GM18867 (cell line): Measurements from ENCODE around the gene PRKAR1B.

Experiments used
- ATAC-seq: cut with Tn5 transposase; IDR thresholded peaks from one replicate; pipeline ENCODE4 v1.9.1; 2021; ENCODE audit warnings: mild to moderate bottlenecking, moderate library complexity; ENCODE audit not compliant: unreplicated experiment

Gene PRKAR1B

GRCh38 chr7:514651-515598, 212.2 kb downstream of the PRKAR1B start:
- no peak for ATAC-seq

- ATAC-seq, result no peak
These were observed 212.8 kb downstream of the PRKAR1B start for GRCh38 chr7:514242-514641.

DNA sequence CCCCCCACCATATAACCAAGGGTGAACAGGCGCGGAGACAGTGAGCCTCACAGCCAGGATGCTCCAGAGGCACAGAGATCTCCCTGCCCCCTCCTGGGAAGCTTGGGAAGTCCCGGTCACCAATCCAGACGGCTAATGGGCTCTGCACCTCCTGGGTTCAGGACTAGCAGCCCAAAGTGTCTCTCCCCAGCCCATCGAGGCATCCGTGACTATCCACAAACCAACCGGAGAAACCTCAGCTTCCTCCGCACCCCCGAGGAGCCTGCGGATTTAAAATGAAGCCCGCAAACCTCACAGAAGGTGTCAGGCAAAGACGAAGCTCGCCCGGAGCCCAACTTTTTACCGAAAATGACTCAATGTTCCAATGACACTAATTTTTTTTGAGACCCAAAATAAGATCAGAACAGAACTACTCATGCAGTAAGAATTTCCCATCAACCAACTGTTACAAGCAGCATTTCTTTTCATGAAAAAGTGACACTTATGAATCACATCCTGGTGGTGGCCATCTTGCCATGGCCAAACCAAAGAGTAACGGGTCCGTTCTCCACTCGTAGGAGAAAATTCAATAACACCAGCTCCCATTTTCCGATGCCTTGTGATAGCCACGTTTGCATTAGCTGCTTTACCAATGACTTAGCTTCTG, 213.4 kb downstream of the PRKAR1B start:
- no peak for ATAC-seq

DNA sequence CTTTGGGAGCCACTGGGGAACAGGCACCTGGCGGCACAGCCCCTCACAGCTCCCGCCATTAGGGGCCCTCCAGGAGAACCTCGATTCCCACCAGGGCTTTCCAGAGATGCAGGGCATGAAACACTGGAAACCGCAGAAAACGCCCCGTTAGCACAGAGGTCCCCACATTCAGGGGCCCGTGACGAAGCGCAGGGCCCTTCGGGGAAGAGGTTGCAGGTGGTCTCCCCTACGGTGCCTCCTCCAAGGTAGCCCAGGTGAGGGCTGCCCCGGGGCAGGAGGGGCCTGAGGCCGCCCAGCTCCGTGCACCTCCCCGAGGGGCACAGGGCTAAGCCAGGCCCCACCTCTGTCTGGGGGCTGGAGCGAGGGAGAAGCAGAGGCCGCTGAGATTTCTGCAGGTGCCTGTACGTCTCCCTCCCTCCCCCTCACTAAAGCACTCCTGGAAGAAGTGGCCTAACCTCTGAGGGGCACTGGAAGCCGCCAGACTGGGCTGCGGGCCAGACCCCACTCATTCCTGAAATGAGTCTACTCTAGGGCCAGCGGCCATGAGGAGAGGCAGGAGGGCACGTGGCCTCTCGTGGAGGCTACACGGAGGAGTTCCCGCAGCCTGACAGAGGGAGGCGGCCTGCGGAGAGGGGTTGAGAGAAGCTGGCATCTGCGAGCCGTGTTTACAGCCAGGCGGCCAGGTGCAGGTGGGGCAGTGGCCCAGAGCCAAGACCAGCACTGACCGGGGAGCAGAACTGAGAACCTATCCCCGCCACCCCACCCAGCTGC, 214.4 kb downstream of the PRKAR1B start:
- no peak for ATAC-seq

DNA sequence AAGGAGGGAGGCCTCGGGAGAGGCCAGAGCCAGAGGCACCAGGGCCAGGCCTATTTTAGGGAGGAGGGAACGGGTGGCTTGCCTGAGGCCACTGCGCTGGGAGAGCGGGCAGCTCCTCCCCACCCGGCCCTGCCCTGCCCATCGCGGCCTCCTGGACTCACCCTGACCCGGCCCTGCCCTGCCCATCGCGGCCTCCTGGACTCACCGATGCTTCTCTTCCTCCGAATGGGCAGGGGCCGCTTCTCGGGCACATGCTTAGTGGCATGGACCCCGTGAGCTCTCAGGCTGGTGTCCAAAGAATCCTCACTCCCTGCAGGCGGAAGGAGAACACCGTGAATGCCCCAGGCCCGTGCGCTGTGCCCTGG, 215.0 kb downstream of the PRKAR1B start:
- ATAC-seq, result no peak

DNA sequence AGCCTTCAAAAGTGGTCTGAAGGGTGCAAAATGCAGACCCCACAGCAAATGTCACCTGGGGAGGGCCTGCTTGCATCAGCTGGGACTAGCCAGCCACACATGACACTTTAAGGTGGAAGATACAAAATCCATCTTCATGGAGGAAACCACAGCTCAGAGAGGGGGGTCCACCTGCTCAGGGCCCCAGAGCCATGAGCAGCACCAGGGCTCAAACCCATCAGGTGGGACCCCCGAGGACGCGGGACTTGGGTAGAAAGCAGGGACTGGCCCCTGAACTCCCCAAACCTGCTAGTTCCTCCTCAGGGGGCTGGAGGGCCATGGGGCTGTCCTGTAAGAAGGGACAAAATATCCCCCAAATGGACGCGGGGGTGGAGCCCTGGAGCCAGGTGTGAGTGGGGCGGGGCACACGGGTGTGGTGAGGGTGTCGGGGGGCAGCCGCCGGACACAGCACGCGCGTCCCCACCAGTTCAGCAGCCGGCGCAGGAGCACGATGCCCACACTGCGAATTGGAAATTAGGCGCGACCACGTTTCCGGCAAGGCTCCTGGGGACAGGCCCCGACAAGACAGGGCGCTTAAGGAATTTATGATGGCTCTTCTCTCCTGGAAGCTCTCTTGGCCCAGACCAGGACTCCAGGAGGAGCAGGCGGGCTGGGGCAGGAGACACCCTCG, 215.5 kb downstream of the PRKAR1B start:
- no peak for ATAC-seq

GRCh38 chr7:510782-511281, 216.2 kb downstream of the PRKAR1B start:
- ATAC-seq, result no peak

- ATAC-seq, result no peak
These were observed 217.0 kb downstream of the PRKAR1B start for GRCh38 chr7:510131-510481.

- no peak for ATAC-seq
These were observed 217.5 kb downstream of the PRKAR1B start for GRCh38 chr7:509426-510130.

DNA sequence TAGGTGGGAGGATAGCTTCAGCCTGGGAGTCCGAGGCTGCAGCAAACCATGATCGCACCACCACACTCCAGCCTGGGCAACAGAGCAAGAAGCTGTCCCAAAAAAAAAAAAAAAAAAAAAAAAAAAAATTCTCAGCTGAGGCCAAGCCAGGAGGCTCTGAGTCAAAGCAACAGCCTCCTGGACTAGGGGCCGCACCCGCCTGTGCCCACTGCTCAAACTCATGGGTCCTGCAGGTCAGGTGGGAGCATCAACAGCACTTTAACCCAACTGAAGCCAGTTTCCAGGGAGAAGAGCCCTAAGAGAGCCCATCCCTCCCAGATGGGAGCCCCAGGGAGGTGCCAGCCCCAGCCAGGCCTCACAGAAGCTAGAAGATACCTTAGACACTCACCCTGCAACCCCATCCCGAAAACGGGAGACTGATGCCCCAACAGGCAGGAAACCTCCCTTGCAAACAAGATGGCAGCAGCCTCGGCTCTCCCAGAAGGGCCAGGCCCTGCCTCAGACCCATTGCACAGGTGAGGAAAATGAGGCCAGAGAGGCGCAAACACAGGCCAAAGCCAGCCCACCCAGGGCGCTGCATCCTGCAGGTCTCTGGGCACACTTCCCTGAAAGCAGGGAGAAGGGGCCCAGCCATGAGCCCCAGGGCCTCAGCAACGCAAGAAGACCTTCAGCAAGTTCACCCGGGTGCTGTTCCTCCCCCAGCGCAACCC, 218.5 kb downstream of the PRKAR1B start:
- no peak for ATAC-seq

DNA sequence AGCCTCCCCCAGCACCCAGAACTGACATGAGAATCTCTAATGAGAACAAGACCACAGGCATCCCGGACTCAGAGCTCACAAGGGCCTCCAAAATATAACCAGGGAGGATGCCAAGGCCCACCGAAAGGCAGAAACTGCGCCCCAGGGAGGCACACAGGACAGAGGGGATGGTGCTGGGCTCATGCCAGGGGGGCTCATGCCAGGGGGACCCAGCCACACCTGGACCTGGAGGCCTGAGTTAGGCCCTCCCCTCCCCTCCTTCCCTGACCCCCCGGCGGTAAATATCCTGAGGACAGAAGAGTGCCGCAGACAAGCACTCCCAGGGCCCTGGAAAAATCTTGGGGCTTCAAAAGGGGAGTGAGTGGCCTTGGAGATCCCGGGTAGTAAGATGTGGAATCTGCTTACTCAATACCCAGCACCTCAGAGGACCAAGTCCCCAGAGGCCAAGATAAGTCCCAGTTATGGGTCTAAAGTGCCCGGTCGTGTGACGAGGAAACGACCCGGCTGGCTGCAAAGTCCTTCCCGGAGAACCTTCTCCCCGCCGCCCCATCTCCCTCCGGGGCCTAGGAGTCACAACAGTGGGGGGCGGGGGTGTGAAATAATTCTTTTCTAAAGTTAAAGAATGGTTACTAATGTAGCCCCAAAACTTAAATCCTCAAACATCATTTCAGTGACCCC, 219.3 kb downstream of the PRKAR1B start:
- no peak for ATAC-seq

GRCh38 chr7:506921-507622, 220.0 kb downstream of the PRKAR1B start:
- ATAC-seq, result no peak

- no peak for ATAC-seq
These were observed 220.7 kb downstream of the PRKAR1B start for GRCh38 chr7:506391-506831.

- ATAC-seq, result no peak
These were observed 221.9 kb downstream of the PRKAR1B start for GRCh38 chr7:505171-505570.

GRCh38 chr7:504221-505111, 222.6 kb downstream of the PRKAR1B start:
- no peak for ATAC-seq

DNA sequence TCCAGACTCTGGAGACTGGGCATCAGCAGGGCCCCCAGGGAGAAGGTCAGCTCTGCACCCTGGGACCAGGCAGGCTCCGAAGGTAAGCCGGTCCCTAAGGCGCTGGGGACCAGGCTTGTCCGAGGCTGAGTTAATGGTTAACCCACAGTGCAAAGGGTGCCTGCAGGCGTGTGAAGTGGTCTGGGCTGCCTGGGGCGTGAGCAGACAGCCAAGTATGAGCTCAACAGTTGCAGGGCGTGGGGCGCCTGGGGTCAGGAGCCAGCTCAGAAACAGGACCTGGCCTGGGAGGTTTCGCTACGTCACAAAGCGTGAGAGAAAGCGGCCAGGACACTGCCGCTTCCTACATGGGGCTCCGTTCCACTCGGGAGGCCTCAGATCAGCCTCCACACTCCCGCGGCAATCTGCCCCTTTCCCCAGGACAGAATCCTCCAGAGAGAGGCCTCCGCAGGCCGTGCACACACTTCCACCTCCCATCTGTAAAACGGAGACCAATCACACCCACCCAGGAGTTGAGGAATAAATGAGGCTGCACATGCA, 223.4 kb downstream of the PRKAR1B start:
- no peak for ATAC-seq

GRCh38 chr7:502296-502695, 224.8 kb downstream of the PRKAR1B start:
- no peak for ATAC-seq
